ENCODE results near the gene SORL1.

The SORL1 gene

DNA sequence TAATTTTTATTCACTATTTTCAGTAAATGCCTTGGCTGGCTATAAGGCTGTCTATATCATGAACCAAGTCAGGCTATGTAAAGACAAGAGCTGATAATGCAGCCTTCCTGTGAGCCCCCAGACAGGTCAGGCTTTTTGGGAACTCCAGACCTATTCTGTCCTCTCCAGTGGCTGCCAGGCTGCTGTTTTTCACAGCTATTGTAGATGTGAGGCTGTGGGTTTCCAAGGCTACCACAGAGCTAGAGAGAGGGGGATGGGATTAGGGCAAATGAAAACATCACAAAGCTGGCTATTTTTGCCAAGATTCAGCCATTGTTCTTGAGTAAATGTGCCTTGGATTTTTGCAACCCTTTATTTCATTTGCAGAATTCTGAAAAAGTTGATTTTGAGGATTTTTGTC lies 56.3 kb downstream of the SORL1 start:
- Histone ChIP-seq H3K27ac (ENCODE audit: low read length) (no peak overlapping the region), H3K36me3 (ENCODE audit: control insufficient read depth in 2 of 2, insufficient read depth in 2 of 2, low read length in 2 of 2) (peaks cover 1 to 4% of the 10 kb centered on the region in 2 donors), H3K9me3 (ENCODE audit: control insufficient read depth in 2 of 2, low read length in 2 of 2) (peaks cover 0 to 2% of the 10 kb centered on the region in 2 donors), H3K9ac (ENCODE audit: low read length in 2 of 2) (no peak overlapping the region), H3K27me3 (ENCODE audit: control insufficient read depth in 1 of 2, insufficient read depth in 2 of 2, low read length in 2 of 2) (no peaks in the 10 kb centered on the region), H3K4me1 (ENCODE audit: control insufficient read depth, insufficient read depth, low read length) (no peaks in the 10 kb centered on the region), H3K4me3 (ENCODE audit: low read length in 2 of 2) (no peak overlapping the region)

GRCh38 chr11:121510438-121510837 lies 58.3 kb downstream of the SORL1 start:
- H3K36me3 ChIP-seq (ENCODE audit: control insufficient read depth in 2 of 2, insufficient read depth in 2 of 2, low read length in 2 of 2): peaks cover 12 to 14% of the 10 kb centered on the region in 2 donors
- no peak overlapping the region for H3K9ac ChIP-seq (ENCODE audit: low read length in 2 of 2)
- H3K27ac ChIP-seq (ENCODE audit: low read length): no peak overlapping the region
- H3K4me1 ChIP-seq (ENCODE audit: control insufficient read depth, insufficient read depth, low read length): no peaks in the 10 kb centered on the region
- no peaks in the 10 kb centered on the region for H3K27me3 ChIP-seq (ENCODE audit: control insufficient read depth in 1 of 2, insufficient read depth in 2 of 2, low read length in 2 of 2)
- H3K9me3 ChIP-seq (ENCODE audit: control insufficient read depth in 2 of 2, low read length in 2 of 2): peaks cover 0 to 2% of the 10 kb centered on the region in 2 donors
- H3K4me3 ChIP-seq (ENCODE audit: low read length in 2 of 2): no peak overlapping the region

DNA sequence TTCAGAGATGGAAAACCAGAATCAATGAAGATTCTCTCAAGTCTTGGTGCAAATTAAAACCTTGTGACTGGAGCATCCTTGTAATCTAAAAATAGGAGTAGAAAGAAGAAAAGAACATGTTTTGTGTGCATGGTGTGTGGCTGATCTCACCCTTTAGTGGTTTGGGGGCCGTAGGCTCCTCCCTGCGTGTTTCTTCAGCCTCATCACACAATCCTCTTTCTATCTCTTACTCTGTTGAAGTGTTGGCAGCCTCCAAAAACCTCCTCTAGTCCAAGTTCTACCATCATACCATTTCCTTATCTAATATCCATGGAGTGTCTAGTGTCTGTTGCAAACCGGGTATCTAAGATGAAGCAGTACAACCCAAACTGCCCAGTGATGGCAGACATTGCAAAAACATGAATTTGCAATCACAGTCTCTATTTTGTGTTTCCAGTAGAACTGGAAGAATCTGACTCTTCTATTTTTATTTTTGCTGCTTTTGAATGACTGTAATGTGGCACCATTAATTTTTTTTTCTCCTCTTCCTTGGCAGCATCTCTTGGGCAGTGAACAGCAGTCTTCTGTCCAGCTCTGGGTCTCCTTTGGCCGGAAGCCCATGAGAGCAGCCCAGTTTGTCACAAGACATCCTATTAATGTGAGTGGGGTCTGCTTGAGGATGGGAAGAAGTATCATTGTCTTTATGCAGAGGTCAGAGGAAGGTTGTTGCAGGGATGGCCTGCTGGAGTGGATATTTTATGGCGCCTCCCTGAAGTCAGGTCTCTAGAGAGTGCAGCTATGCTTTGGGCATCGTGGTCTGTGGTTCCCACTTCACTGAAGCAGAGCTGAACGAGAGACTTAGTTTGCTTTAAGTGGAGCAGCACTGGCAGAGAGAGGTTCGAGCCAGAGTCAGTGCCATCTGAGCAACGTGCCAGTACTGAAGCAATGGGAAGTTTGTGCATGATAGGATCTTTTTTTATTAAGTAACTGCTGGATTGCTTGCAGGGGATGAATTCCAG lies 60.7 kb downstream of the SORL1 start:
- H3K4me1 ChIP-seq (ENCODE audit: control insufficient read depth, insufficient read depth, low read length): no peaks in the 10 kb centered on the region
- no peak overlapping the region for H3K27ac ChIP-seq (ENCODE audit: low read length)

GRCh38 chr11:121513807-121514206 lies 61.7 kb downstream of the SORL1 start:
- no peaks in the 10 kb centered on the region for H3K27me3 ChIP-seq (ENCODE audit: control insufficient read depth in 1 of 2, insufficient read depth in 2 of 2, low read length in 2 of 2)
- peaks cover 12 to 14% of the 10 kb centered on the region in 2 donors for H3K36me3 ChIP-seq (ENCODE audit: control insufficient read depth in 2 of 2, insufficient read depth in 2 of 2, low read length in 2 of 2)
- no peaks in the 10 kb centered on the region for H3K9me3 ChIP-seq (ENCODE audit: control insufficient read depth in 2 of 2, low read length in 2 of 2)
- H3K27ac ChIP-seq (ENCODE audit: low read length): no peak overlapping the region
- no peak overlapping the region for H3K4me3 ChIP-seq (ENCODE audit: low read length in 2 of 2)
- H3K4me1 ChIP-seq (ENCODE audit: control insufficient read depth, insufficient read depth, low read length): no peaks in the 10 kb centered on the region
- no peak overlapping the region for H3K9ac ChIP-seq (ENCODE audit: low read length in 2 of 2)

More for the DNA sequence above, 60.7 kb downstream of the SORL1 start:
- Histone ChIP-seq H3K4me3 (ENCODE audit: low read length in 2 of 2) (no peak overlapping the region), H3K9ac (ENCODE audit: low read length in 2 of 2) (no peak overlapping the region), H3K9me3 (ENCODE audit: control insufficient read depth in 2 of 2, low read length in 2 of 2) (no peaks in the 10 kb centered on the region), H3K36me3 (ENCODE audit: control insufficient read depth in 2 of 2, insufficient read depth in 2 of 2, low read length in 2 of 2) (peaks cover 12 to 14% of the 10 kb centered on the region in 2 donors), H3K27me3 (ENCODE audit: control insufficient read depth in 1 of 2, insufficient read depth in 2 of 2, low read length in 2 of 2) (no peaks in the 10 kb centered on the region)

DNA sequence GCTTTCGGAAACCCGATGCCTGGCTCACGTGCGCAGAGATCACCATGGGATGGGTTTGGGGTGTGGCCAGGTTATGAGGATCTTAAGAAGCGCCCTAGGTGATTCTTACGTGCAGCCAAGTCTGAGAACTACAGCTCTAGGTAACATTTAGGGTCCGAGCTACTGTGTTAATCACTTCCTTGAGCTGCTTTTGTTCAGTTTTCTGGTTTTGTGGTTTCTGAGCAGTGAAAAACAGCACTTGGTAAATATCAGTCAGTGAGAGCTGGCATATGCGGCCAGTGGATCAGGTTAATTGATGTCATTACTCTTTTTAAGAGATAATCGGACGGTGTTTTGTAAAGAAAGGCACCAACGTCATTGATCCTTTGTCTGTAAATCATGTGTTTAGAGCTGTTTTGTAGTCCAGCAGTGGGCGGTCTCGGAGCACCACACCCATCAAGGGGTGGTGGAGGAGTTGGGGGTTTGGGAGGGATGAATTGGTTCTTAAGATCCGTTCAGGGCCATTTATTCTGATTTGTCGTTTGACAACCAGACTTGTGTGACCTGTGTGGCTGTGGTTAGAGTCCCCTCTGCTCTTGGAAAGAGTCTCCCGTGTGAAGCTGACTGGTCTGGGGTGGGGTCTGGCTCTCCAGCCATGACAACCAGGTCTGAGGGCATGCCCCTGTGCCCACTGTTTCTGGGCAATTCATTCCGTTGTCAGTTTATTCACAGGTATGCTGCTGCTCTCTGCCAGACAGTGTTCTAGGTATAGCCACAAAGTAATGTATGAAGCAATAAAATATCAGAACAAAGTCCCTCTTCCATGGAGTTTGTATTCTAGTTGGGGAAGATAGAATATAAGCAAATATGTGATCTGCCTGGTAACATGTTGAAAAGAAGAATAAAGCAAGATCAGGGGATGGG lies 62.6 kb downstream of the SORL1 start:
- H3K9ac ChIP-seq (ENCODE audit: low read length in 2 of 2): no peak overlapping the region
- H3K9me3 ChIP-seq (ENCODE audit: control insufficient read depth in 2 of 2, low read length in 2 of 2): no peaks in the 10 kb centered on the region
- no peak overlapping the region for H3K27ac ChIP-seq (ENCODE audit: low read length)
- H3K4me1 ChIP-seq (ENCODE audit: control insufficient read depth, insufficient read depth, low read length): no peaks in the 10 kb centered on the region
- no peaks in the 10 kb centered on the region for H3K27me3 ChIP-seq (ENCODE audit: control insufficient read depth in 1 of 2, insufficient read depth in 2 of 2, low read length in 2 of 2)
- peaks cover 12 to 14% of the 10 kb centered on the region in 2 donors for H3K36me3 ChIP-seq (ENCODE audit: control insufficient read depth in 2 of 2, insufficient read depth in 2 of 2, low read length in 2 of 2)
- no peak overlapping the region for H3K4me3 ChIP-seq (ENCODE audit: low read length in 2 of 2)

GRCh38 chr11:121515335-121515671 lies 63.2 kb downstream of the SORL1 start:
- Histone ChIP-seq H3K36me3 (ENCODE audit: control insufficient read depth in 2 of 2, insufficient read depth in 2 of 2, low read length in 2 of 2) (peaks cover 12 to 14% of the 10 kb centered on the region in 2 donors), H3K27ac (ENCODE audit: low read length) (no peak overlapping the region), H3K27me3 (ENCODE audit: control insufficient read depth in 1 of 2, insufficient read depth in 2 of 2, low read length in 2 of 2) (no peaks in the 10 kb centered on the region), H3K4me1 (ENCODE audit: control insufficient read depth, insufficient read depth, low read length) (peaks cover under 1% of the 10 kb centered on the region), H3K9ac (ENCODE audit: low read length in 2 of 2) (no peak overlapping the region), H3K4me3 (ENCODE audit: low read length in 2 of 2) (no peak overlapping the region), H3K9me3 (ENCODE audit: control insufficient read depth in 2 of 2, low read length in 2 of 2) (no peaks in the 10 kb centered on the region)

GRCh38 chr11:121517996-121518395 lies 65.9 kb downstream of the SORL1 start:
- Histone ChIP-seq H3K4me3 (ENCODE audit: low read length in 2 of 2) (no peak overlapping the region), H3K9ac (ENCODE audit: low read length in 2 of 2) (no peak overlapping the region), H3K9me3 (ENCODE audit: control insufficient read depth in 2 of 2, low read length in 2 of 2) (no peaks in the 10 kb centered on the region), H3K4me1 (ENCODE audit: control insufficient read depth, insufficient read depth, low read length) (peaks cover 4% of the 10 kb centered on the region), H3K36me3 (ENCODE audit: control insufficient read depth in 2 of 2, insufficient read depth in 2 of 2, low read length in 2 of 2) (peaks cover 12 to 14% of the 10 kb centered on the region in 2 donors), H3K27ac (ENCODE audit: low read length) (no peak overlapping the region), H3K27me3 (ENCODE audit: control insufficient read depth in 1 of 2, insufficient read depth in 2 of 2, low read length in 2 of 2) (no peaks in the 10 kb centered on the region)

DNA sequence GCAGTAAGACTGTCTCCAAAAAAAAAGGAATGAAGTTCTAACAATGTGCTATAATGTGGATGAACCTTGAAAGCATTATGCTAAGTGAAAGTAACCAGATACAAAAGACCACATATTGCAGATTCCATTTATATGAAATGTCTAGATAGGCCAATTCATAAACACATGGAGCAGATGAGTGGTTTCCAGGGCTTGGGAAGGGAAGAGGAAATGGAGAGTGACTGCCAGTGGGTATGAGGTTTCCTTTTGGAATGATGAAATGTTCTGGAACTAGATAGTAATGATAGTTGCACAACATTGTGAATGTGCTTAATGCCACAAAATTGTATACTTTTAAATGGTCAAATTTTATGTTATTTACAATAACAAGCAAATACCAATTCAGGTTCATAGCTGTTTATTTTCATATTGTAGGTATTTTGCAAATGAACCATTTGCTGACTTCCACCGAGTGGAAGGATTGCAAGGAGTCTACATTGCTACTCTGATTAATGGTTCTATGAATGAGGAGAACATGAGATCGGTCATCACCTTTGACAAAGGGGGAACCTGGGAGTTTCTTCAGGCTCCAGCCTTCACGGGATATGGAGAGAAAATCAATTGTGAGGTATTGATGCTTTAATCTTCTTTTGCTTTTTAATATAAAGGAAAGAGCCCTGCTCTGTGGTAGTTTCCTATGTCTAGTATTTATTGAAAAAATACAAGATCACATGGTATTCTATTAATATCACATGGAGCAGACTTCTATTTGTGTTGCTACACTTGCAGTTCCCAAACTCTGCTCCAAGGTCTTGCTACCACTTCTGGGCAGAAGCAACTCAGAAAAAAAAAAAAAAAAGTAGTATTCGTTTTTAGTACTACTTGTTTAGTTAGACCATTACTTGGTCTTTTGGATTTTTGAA lies 68.4 kb downstream of the SORL1 start:
- Histone ChIP-seq H3K9me3 (ENCODE audit: control insufficient read depth in 2 of 2, low read length in 2 of 2) (no peaks in the 10 kb centered on the region), H3K4me3 (ENCODE audit: low read length in 2 of 2) (no peak overlapping the region), H3K9ac (ENCODE audit: low read length in 2 of 2) (no peak overlapping the region), H3K27ac (ENCODE audit: low read length) (no peak overlapping the region), H3K4me1 (ENCODE audit: control insufficient read depth, insufficient read depth, low read length) (peaks cover 4% of the 10 kb centered on the region), H3K36me3 (ENCODE audit: control insufficient read depth in 2 of 2, insufficient read depth in 2 of 2, low read length in 2 of 2) (peaks cover 2 to 7% of the 10 kb centered on the region in 2 donors), H3K27me3 (ENCODE audit: control insufficient read depth in 1 of 2, insufficient read depth in 2 of 2, low read length in 2 of 2) (no peaks in the 10 kb centered on the region)

GRCh38 chr11:121521145-121522042 lies 69.3 kb downstream of the SORL1 start:
- Histone ChIP-seq H3K4me3 (ENCODE audit: low read length in 2 of 2) (no peak overlapping the region), H3K9ac (ENCODE audit: low read length in 2 of 2) (no peak overlapping the region), H3K27ac (ENCODE audit: low read length) (no peak overlapping the region), H3K27me3 (ENCODE audit: control insufficient read depth in 1 of 2, insufficient read depth in 2 of 2, low read length in 2 of 2) (no peaks in the 10 kb centered on the region), H3K36me3 (ENCODE audit: control insufficient read depth in 2 of 2, insufficient read depth in 2 of 2, low read length in 2 of 2) (peaks cover 2 to 7% of the 10 kb centered on the region in 2 donors), H3K9me3 (ENCODE audit: control insufficient read depth in 2 of 2, low read length in 2 of 2) (no peaks in the 10 kb centered on the region), H3K4me1 (ENCODE audit: control insufficient read depth, insufficient read depth, low read length) (peaks cover 4% of the 10 kb centered on the region)
